HG02884 (cell line): ENCODE measurements around the gene GINS1.

Experiments used
- ATAC-seq: cut with Tn5 transposase; IDR thresholded peaks from one replicate; pipeline ENCODE4 v1.9.1; 2021; ENCODE audit warnings: mild to moderate bottlenecking, moderate library complexity; ENCODE audit not compliant: unreplicated experiment

GINS1 gene

GRCh38 chr20:25453035-25453810 is 45.8 kb downstream of the GINS1 start:
- no peak for ATAC-seq

GRCh38 chr20:25454153-25454900 is 46.9 kb downstream of the GINS1 start:
- ATAC-seq = no peak

- no peak for ATAC-seq
These were observed 50.6 kb downstream of the GINS1 start for GRCh38 chr20:25457886-25458680.

GRCh38 chr20:25459111-25459830 is 51.8 kb downstream of the GINS1 start:
- ATAC-seq = no peak

GRCh38 chr20:25459916-25460535 is 52.6 kb downstream of the GINS1 start:
- no peak for ATAC-seq

GRCh38 chr20:25460566-25461280 is 53.2 kb downstream of the GINS1 start:
- ATAC-seq = no peak

GRCh38 chr20:25461281-25461650 is 53.8 kb downstream of the GINS1 start:
- no peak for ATAC-seq

- no peak for ATAC-seq
These were observed 54.5 kb downstream of the GINS1 start for GRCh38 chr20:25461786-25462545.

GRCh38 chr20:25464501-25465242 is 57.2 kb downstream of the GINS1 start:
- no peak for ATAC-seq

GRCh38 chr20:25465243-25466135 is 58.0 kb downstream of the GINS1 start:
- ATAC-seq = no peak

GRCh38 chr20:25466846-25467245 is 59.4 kb downstream of the GINS1 start:
- ATAC-seq = no peak

- no peak for ATAC-seq
These were observed 60.0 kb downstream of the GINS1 start for GRCh38 chr20:25467441-25467840.

- ATAC-seq = no peak
These were observed 60.9 kb downstream of the GINS1 start for GRCh38 chr20:25468126-25469075.

- no peak for ATAC-seq
These were observed 62.1 kb downstream of the GINS1 start for GRCh38 chr20:25469558-25469957.

GRCh38 chr20:25470045-25470444 is 62.6 kb downstream of the GINS1 start:
- no peak for ATAC-seq

- ATAC-seq = no peak
These were observed 63.5 kb downstream of the GINS1 start for GRCh38 chr20:25471020-25471419.
